H1 (cell line): ENCODE measurements around the gene EPHB1. TPM values are rescaled to one million over a fixed set of nuclear protein-coding genes. Genes with fewer than 3 reads are reported as not detected.

Experiments used
- CTCF ChIA-PET: fragments of 300-600 bp; sonication (Branson Sonifier 250); formaldehyde crosslinking; loops from one replicate; lab custom pipeline; 2021; ENCODE audit not compliant: partially characterized antibody; lab: Charles Lee
- POLR2A ChIA-PET: fragments of 300-600 bp; sonication (Branson Sonifier 250); formaldehyde crosslinking; loops from one replicate; lab custom pipeline; 2021; ENCODE audit warnings: inconsistent platforms; ENCODE audit not compliant: partially characterized antibody; lab: Charles Lee
- DNase-seq, 2 experiments: peaks; one replicate each; pipeline versions ENCODE4 v3.0.0 to v3.0.0-alpha.2; 2010 to 2022; ENCODE audit warnings: low spot score in 2 of 2, low read depth in 1 of 2, mixed read lengths in 1 of 2
- FAIRE-seq: peaks from 2 replicates; lab custom pipeline; 2011; peaks lifted over from hg19 to GRCh38; lab: Jason Lieb, UNC
- H2AFZ ChIP-seq: 2 replicates; pipeline ENCODE4 v1.8.1; 2012; ENCODE audit warnings: low read length, inconsistent platforms
- H2AK5ac ChIP-seq: 2 replicates; pipeline ENCODE4 v1.6.1; 2013; ENCODE audit warnings: low read depth, low read length
- H2BK120ac ChIP-seq: replicated peaks from 2 replicates; pipeline ENCODE3; 2013; ENCODE audit warnings: low read depth, low read length, inconsistent platforms
- H2BK12ac ChIP-seq: 2 replicates; pipeline ENCODE4 v1.6.1; 2013; ENCODE audit warnings: low read depth, low read length
- H2BK15ac ChIP-seq: 2 replicates; pipeline ENCODE4 v1.6.1; 2013; ENCODE audit warnings: low read length
- H2BK20ac ChIP-seq: 2 replicates; pipeline ENCODE4 v1.6.1; 2013; ENCODE audit warnings: low read length
- H2BK5ac ChIP-seq: 2 replicates; pipeline ENCODE4 v1.6.1; 2013; ENCODE audit warnings: low read depth, low read length
- H3K14ac ChIP-seq: 2 replicates; pipeline ENCODE4 v1.6.1; 2013; ENCODE audit warnings: inconsistent platforms; ENCODE audit not compliant: insufficient read length
- H3K18ac ChIP-seq: 2 replicates; pipeline ENCODE4 v1.6.1; 2013; ENCODE audit warnings: low read length; ENCODE audit errors: extremely low read depth
- H3K23ac ChIP-seq: 2 replicates; pipeline ENCODE4 v1.6.1; 2013; ENCODE audit warnings: inconsistent platforms; ENCODE audit not compliant: insufficient read length
- H3K23me2 ChIP-seq: 2 replicates; pipeline ENCODE4 v1.6.1; 2013; ENCODE audit warnings: low read depth, low read length
- H3K27ac ChIP-seq: 2 replicates; pipeline ENCODE4 v1.6.1; 2011; ENCODE audit warnings: low read depth, low read length, inconsistent platforms
- H3K27me3 ChIP-seq, 4 experiments: replicated peaks in 1 of 4; 1 replicate in 1 of 4; 2 replicates in 3 of 4; pipeline versions ENCODE4 v1.6.1 to v1.8.1; 2011 to 2013; ENCODE audit warnings: low read length in 3 of 4, mild to moderate bottlenecking in 3 of 4, inconsistent platforms in 2 of 4, mixed read lengths in 2 of 4, moderate library complexity in 1 of 4; ENCODE audit not compliant: control insufficient read depth in 3 of 4, insufficient read depth in 3 of 4; ENCODE audit errors: extremely low read depth in 1 of 4
- H3K36me3 ChIP-seq, 4 experiments: 2 replicates each; pipeline versions ENCODE4 v1.6.1 to v1.8.1; 2011 to 2013; ENCODE audit warnings: mild to moderate bottlenecking in 4 of 4, low read length in 3 of 4, moderate library complexity in 2 of 4, control low read depth in 1 of 4, inconsistent platforms in 1 of 4; ENCODE audit not compliant: insufficient read depth in 4 of 4, control insufficient read depth in 2 of 4
- H3K4ac ChIP-seq: replicated peaks from 2 replicates; pipeline ENCODE3; 2013; ENCODE audit warnings: low read length, low read depth, mixed read lengths, inconsistent platforms; ENCODE audit not compliant: insufficient read length
- H3K4me1 ChIP-seq, 4 experiments: replicated peaks in 1 of 4; 1 replicate in 1 of 4; 2 replicates in 3 of 4; pipeline versions ENCODE4 v1.6.1 to v1.8.1; 2011 to 2013; ENCODE audit warnings: low read length in 3 of 4, inconsistent platforms in 2 of 4, mixed read lengths in 1 of 4; ENCODE audit not compliant: insufficient read depth in 4 of 4, control insufficient read depth in 3 of 4
- H3K4me2 ChIP-seq, 2 experiments: 2 replicates each; pipeline versions ENCODE4 v1.6.1 to v1.8.1; 2011 to 2013; ENCODE audit warnings: low read depth in 2 of 2, low read length in 2 of 2, control low read depth in 1 of 2, inconsistent platforms in 1 of 2, mild to moderate bottlenecking in 1 of 2; ENCODE audit not compliant: insufficient read depth in 1 of 2
- H3K4me3 ChIP-seq, 4 experiments: fragments of 200-600, 300-600 bp in 1 of 4; sonication (generic), shearing (Covaris generic), sonication (Bioruptor Twin) in 1 of 4; 2 replicates each; pipeline versions ENCODE4 v1.5.1 to v1.8.1; 2011 to 2016; ENCODE audit warnings: low read length in 4 of 4, low read depth in 3 of 4, control low read depth in 2 of 4, inconsistent platforms in 2 of 4, mild to moderate bottlenecking in 2 of 4, mixed read lengths in 1 of 4, moderate library complexity in 1 of 4; ENCODE audit not compliant: insufficient read depth in 2 of 4; ENCODE audit errors: extremely low read depth in 1 of 4
- H3K56ac ChIP-seq: replicated peaks from 2 replicates; pipeline ENCODE3; 2013; ENCODE audit warnings: low read depth, mild to moderate bottlenecking, mixed read lengths, low read length, inconsistent platforms; ENCODE audit not compliant: insufficient read length
- H3K79me1 ChIP-seq: 2 replicates; pipeline ENCODE4 v1.6.1; 2013; ENCODE audit warnings: low read depth, low read length, control low read depth
- H3K79me2 ChIP-seq, 2 experiments: 2 replicates each; pipeline versions ENCODE4 v1.6.1 to v1.8.1; 2012 to 2013; ENCODE audit warnings: low read length in 2 of 2, mild to moderate bottlenecking in 2 of 2, inconsistent platforms in 1 of 2; ENCODE audit not compliant: insufficient read depth in 2 of 2, control insufficient read depth in 1 of 2
- H3K9ac ChIP-seq, 4 experiments: replicated peaks in 1 of 4; 1 replicate in 1 of 4; 2 replicates in 3 of 4; pipeline versions ENCODE4 v1.6.1 to v1.8.1; 2011 to 2013; ENCODE audit warnings: low read depth in 3 of 4, low read length in 3 of 4, control low read depth in 2 of 4, mild to moderate bottlenecking in 2 of 4, moderate library complexity in 2 of 4, inconsistent platforms in 1 of 4; ENCODE audit errors: extremely low read depth in 1 of 4
- H3K9me3 ChIP-seq, 2 experiments: 2 replicates each; pipeline versions ENCODE4 v1.6.1 to v1.8.1; 2012 to 2013; ENCODE audit warnings: mild to moderate bottlenecking in 2 of 2, moderate library complexity in 2 of 2, control low read depth in 1 of 2, inconsistent platforms in 1 of 2, low read depth in 1 of 2, low read length in 1 of 2, mixed read lengths in 1 of 2; ENCODE audit not compliant: insufficient read depth in 2 of 2
- H4K20me1 ChIP-seq, 2 experiments: replicated peaks in 1 of 2; 2 replicates each; pipeline versions ENCODE3 to v1.8.1; 2011 to 2013; ENCODE audit warnings: inconsistent platforms in 2 of 2, low read length in 2 of 2, mild to moderate bottlenecking in 1 of 2; ENCODE audit not compliant: insufficient read depth in 2 of 2, control insufficient read depth in 1 of 2
- H4K5ac ChIP-seq: 2 replicates; pipeline ENCODE4 v1.6.1; 2013; ENCODE audit warnings: low read length, low read depth, mixed read lengths, inconsistent platforms; ENCODE audit not compliant: insufficient read length
- H4K8ac ChIP-seq: 2 replicates; pipeline ENCODE4 v1.8.0; 2013; ENCODE audit warnings: mild to moderate bottlenecking, moderate library complexity, low read length, inconsistent platforms; ENCODE audit not compliant: insufficient read depth; ENCODE audit errors: extremely low read depth
- H4K91ac ChIP-seq: replicated peaks from 2 replicates; pipeline ENCODE3; 2013; ENCODE audit warnings: low read length, mixed read lengths, inconsistent platforms; ENCODE audit not compliant: insufficient read length
- CHD2 ChIP-seq: IDR thresholded peaks from 2 replicates; pipeline ENCODE4 v1.6.1; 2012; ENCODE audit warnings: low read length, improper control_type of control experiment
- JUN ChIP-seq: IDR thresholded peaks from 2 replicates; pipeline ENCODE4 v1.6.1; 2011; ENCODE audit warnings: low read depth, mild to moderate bottlenecking, improper control_type of control experiment, low read length
- SP1 ChIP-seq: IDR thresholded peaks from 2 replicates; pipeline ENCODE4 v1.6.1; 2011; ENCODE audit warnings: low read depth, low read length
- TCF12 ChIP-seq: IDR thresholded peaks from 2 replicates; pipeline ENCODE4 v1.6.1; 2011; ENCODE audit warnings: low read depth, mild to moderate bottlenecking, low read length
- YY1 ChIP-seq: IDR thresholded peaks from 2 replicates; pipeline ENCODE4 v1.6.1; 2011; ENCODE audit warnings: low read depth, mild to moderate bottlenecking, low read length
- WGBS, 2 experiments: shearing (Covaris generic) in 1 of 2; methylation state at CpG; one replicate each; pipeline versions ENCODE4 v1.1.6 to v1.1.7; 2013 to 2015; ENCODE audit warnings: low lambda C conversion rate in 2 of 2, mixed read lengths in 2 of 2, inconsistent platforms in 1 of 2, low coverage in 1 of 2, missing lambda C conversion rate in 1 of 2; ENCODE audit not compliant: insufficient replicate concordance in 2 of 2, insufficient coverage in 1 of 2, insufficient read length in 1 of 2; ENCODE audit errors: extremely low coverage in 1 of 2, missing lambda C conversion rate in 1 of 2; 5-methylcytosine and 5-hydroxymethylcytosine counted together
- polyA plus RNA-seq, 7 experiments: library from polyadenylated mRNA; depleted of rRNA in 3 of 7; stranded (reverse) in 5 of 7; unstranded in 2 of 7; fragments of >200 nt in 5 of 7; fragments of 200-250 nt in 2 of 7; gene quantifications; 1 replicate in 5 of 7; 2 replicates in 1 of 7; 4 replicates in 1 of 7; pipeline versions ENCODE4 v1.2.1 to v1.2.3, GENCODE V29; 2011 to 2013; ENCODE audit warnings: missing spikeins in 2 of 7, mixed read lengths in 2 of 7
- total RNA-seq: library from RNA; stranded (reverse); fragmentation: NEBNext Ultra II Directional; extraction: Animal tissue kit (Norgen Biotek cat#: 25700); gene quantifications from 2 replicates; pipeline ENCODE4 v1.2.1, GENCODE V29; 2021

The EPHB1 gene
- total and polyA plus RNA-seq, 2 of the 8 experiments (the other 6 are each of a cell fraction or from before 2014, with no cell fraction given), result 3.5 to 5.9 TPM

- FAIRE-seq (no peak), DNase-seq (no peak)
- H3K27me3 ChIP-seq, result no peaks in the 10 kb centered on the region
- H3K56ac ChIP-seq, result no peak overlapping the region
- H2BK20ac ChIP-seq, result no peak overlapping the region
- H3K4me1 ChIP-seq, result no peaks in the 10 kb centered on the region
- no peak overlapping the region for H3K23ac ChIP-seq
- no peak overlapping the region for H3K27ac ChIP-seq
- H3K18ac ChIP-seq, result no peak overlapping the region
- H4K5ac ChIP-seq, result no peak overlapping the region
- no peaks in the 10 kb centered on the region for H3K79me1 ChIP-seq
- H3K14ac ChIP-seq, result no peak overlapping the region
- H2BK120ac ChIP-seq, result peak overlapping the region; percentile 50
- H2BK15ac ChIP-seq, result no peak overlapping the region
- no peak overlapping the region for H3K4ac ChIP-seq
- no peak for TF ChIP-seq JUN
- TF ChIP-seq TCF12, result no peak
- no peak for TF ChIP-seq SP1
- no peak for TF ChIP-seq YY1
- no peak for TF ChIP-seq CHD2
- H2BK12ac ChIP-seq, result 0 out of 2 replicates have a peak overlapping the region, but pooled peaks have one; percentile 39
- H3K23me2 ChIP-seq, result no peaks in the 10 kb centered on the region
- H4K20me1 ChIP-seq, result no peaks in the 10 kb centered on the region
- H3K4me3 ChIP-seq, result no peak overlapping the region
- no peak overlapping the region for H4K91ac ChIP-seq
- no peak overlapping the region for H3K9ac ChIP-seq
- H4K8ac ChIP-seq, result no peak overlapping the region
- H3K36me3 ChIP-seq, result no peaks in the 10 kb centered on the region
- no peaks in the 10 kb centered on the region for H3K79me2 ChIP-seq
- H3K4me2 ChIP-seq, result no peak overlapping the region
- 90% methylated on average over 8 of the region's 8 CpGs; no CpG with 5 or more reads in 1 of the 2 experiments for WGBS, 2 experiments
- no peak overlapping the region for H2BK5ac ChIP-seq
- ChIA-PET CTCF (interaction anchor here (1.0 to 1.3 kb wide), 3 partner anchors 38 to 463 kb away, joined by 3 read pairs; no protein-coding TSS in a partner anchor), POLR2A (no interaction called here)
- no peak overlapping the region for H2AFZ ChIP-seq
- peak overlapping the region; percentile 96 for H2AK5ac ChIP-seq
- H3K9me3 ChIP-seq, result no peaks in the 10 kb centered on the region; a peak in 1 of 4 replicates
Measured at GRCh38 chr3:135040321-135041240, 245.5 kb downstream of the EPHB1 start.
